ENCODE measurements around the gene ASPHD2.
A peak's percentile ranks its signal among the peaks of the same experiment; 100 is the strongest.
"Not testable (repeated sequence)": the region's sequence is repeated elsewhere in the genome, so short reads cannot be mapped to it uniquely, and the experiment has no call there.

Gene ASPHD2, protein sequence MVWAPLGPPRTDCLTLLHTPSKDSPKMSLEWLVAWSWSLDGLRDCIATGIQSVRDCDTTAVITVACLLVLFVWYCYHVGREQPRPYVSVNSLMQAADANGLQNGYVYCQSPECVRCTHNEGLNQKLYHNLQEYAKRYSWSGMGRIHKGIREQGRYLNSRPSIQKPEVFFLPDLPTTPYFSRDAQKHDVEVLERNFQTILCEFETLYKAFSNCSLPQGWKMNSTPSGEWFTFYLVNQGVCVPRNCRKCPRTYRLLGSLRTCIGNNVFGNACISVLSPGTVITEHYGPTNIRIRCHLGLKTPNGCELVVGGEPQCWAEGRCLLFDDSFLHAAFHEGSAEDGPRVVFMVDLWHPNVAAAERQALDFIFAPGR

DNA sequence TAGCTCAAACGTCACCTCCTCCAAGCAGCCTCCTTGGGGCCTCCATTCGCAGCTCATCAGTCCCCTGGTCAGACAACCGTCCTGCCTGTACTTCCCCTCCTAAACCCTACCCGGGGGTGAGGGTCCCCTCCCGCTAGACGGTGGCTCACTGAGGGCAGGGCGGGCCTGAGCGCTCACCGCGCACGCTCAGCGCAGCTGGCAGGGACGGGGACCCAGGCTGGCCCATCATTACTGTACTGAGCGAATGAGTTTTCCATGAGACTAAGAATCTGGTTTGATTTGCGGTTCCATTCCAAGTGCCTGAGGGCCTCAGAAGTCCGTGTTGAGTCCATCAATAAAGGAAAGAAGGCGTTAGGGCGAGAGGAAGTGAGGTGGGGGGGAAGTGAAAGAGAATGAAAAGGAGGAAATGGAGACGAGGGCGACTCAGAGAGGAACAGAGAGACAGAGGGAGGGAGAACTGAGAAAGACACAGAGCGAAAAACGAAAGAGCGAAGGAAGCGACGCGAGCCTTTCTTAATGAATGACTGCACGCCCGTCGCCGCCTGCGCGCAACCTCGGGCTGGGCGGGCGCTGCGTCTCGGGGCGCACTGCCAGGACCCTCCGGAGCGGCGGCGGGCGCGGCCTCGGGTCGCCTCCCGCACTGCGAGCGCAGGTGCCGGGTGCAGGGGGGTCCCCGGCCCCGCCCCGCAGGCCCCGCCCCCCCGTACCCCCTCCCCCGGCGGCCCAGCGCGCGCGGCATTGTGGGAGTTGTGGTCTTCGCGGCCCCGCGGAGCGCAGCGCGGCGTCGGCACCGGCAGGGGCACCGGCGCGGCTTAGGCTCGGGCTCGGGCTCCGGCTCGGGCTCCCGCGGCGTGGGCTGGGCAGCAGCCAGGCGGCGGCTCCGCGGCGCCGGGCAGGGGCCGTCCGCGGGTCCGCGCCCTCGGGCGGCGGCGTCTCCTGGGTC is at the start of gene ASPHD2:
Gene ASPHD2, plus strand, starts transcription at position 746 of the 943 bp plus-strand sequence. CDS start 4,356 bp downstream, outside the sequence.
- DNase-seq, result peak in 9 of 10 donors; percentile 46 to 95 (median 62)
- intact Hi-C loops (cut with DNase I), result no loop called here

DNA sequence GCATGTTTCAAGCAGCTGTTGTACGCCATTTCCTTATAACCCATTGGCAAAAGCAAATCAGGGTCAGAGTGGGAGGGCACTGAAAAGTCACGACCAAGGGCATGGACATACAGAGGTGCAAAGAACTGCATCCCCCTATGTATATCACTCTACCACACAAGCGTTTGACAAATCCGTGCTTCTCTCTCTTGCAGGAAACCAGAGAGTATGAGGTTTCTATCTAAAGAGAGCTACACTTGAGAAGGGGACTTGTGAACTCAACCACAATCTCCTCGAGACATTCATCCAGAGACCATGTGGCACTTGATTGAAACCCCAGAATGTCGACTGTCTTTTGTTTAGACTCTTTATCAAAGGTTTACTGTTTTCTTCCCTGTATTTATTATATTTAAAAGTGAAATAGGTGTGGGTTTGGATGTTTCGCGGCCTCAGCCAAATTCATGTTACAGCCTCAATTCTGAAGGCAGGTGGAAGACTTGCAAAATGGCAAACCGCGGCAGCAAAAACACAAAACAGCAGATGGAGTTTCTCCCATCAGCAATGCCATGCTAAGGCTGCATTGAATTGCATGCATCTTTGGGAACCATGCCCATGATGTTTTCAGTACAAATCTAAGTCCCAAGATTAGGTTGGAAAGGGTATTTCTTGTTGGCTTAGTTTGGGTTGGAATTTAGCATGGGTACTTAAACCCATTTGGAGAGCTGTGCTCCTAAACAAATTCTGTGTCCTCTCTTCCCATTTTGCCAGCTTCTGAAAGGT is 48.8 kb upstream of the ASPHD2 start:
- intact Hi-C loops (cut with DNase I), result no loop called here
- no peak for DNase-seq

DNA sequence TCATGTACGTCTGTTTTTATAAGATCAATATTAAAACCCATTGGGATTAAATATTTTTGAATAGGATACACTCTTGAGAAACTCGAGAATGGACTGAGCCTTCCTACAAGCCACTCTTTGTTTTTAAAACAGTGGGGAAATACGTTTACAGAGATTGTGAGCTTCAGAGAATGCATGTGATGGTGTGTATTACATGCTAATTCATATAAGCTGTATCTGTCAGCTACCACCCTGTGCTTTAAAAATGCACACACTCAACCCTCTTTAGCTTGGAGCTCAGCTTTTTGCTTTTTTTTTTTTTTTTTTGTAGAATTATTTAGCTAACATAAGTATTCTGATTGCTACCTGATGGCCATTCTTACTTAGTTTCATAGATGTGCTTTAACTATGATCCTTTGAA is 46.3 kb upstream of the ASPHD2 start:
- intact Hi-C loops (cut with DNase I), result no loop called here

DNA sequence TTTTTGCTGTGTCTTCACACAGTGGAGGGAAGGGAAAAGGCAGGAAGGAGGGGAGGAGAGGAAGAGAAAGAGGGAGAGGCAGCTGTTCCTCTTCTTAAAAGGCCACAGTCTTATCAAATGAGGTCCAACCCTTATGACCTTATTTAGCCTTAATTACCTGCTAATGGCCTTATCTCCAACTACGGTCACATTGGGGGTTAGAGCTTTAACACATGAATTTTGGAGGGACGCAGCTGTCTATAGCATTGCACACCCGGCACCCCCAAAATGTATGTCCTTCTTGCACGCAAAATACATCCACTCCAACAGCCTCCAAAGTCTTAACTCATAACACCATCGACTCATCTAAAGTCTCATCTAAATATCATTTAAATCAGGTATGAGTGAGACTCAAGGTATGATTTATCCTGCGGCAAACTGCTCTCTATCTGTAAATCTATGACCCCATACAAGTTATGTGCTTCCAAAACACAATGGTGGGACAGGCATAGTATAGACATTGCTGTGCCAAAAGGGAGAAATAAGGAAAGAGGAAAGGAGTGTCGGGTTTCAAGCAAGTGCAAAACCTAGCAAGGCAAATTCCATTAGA is 45.0 kb upstream of the ASPHD2 start:
- no peak for DNase-seq
- intact Hi-C loops (cut with DNase I), result no loop called here

More for the DNA sequence above, 46.3 kb upstream of the ASPHD2 start:
- no peak for DNase-seq

DNA sequence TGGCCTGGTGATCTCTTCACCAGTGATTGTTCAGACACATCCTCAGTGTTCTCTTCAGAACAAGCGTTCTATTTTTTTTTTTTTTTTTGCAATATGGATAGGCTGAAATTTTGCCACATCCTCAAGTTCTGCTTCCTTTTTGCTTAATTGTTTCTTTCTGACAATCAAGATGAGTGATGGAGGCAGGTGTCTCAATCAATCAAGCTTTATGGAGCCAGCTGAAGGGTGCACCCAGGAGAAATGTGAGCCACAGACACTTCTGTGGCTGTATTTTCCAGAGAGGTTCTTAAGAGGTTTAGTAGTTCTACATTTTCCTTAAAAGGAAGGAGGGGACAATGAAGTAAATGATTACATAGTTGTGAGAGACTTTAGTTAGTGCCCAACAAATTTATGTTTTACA is 43.9 kb upstream of the ASPHD2 start:
- no peak for DNase-seq
- intact Hi-C loops (cut with DNase I), result no loop called here

DNA sequence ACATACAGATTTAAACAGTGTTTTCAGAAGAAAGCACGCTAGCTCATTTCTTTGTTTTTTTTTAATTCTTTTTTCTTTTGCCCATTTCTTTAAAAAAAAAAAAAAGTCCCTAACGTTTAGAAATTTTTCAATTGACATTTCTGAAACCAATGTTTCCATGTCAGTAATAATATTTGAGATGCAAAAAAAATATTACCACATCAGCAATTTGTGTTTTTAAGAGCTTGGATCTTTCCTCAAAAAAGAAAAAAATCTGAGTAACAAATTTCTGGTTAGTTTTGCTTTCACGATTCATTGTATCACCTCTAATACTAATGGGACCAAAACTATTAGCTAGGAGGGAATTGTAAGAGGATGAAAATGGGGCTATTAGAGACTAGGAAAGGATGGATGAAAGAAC is 39.9 kb upstream of the ASPHD2 start:
- DNase-seq, result no peak
- intact Hi-C loops (cut with DNase I), result no loop called here

DNA sequence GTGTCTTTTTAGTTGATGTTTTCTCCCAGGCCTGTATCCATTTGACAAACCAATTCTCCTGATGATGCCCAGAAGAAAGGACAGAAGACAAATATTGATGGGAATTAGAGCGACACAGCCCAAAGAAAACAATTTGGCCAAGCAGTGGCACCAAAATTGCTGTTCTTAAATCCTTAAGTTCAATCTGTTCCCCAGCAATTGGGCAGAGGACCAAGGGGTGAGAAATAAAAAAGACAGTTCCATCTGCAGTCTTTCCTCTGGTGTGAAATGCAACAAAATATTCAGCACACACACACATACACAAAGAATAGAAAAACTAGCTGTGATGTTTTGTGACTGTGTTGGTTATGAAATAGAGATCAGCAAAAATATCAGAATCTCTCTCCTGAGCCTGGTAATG is 38.0 kb upstream of the ASPHD2 start:
- DNase-seq, result no peak
- intact Hi-C loops (cut with DNase I), result no loop called here

DNA sequence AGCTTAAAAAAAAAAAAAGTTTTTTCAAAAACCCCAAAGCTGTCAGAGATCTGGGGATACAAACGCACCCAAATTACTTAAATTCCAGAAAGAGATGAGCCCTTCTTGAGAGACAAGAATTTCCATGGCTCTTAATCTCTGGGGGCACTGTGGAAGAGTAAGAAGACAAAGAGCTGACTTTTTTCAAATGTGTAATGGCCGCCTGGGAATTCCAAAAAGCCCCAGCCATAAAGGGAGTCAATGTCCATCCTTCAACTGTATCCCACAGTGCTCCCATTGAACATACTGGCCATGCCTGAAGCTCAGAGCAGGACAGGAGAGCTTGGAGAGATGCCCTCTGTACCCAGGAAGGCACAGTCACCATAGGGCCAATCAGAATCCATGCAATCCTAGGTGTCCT is 37.4 kb upstream of the ASPHD2 start:
- intact Hi-C loops (cut with DNase I), result no loop called here

DNA sequence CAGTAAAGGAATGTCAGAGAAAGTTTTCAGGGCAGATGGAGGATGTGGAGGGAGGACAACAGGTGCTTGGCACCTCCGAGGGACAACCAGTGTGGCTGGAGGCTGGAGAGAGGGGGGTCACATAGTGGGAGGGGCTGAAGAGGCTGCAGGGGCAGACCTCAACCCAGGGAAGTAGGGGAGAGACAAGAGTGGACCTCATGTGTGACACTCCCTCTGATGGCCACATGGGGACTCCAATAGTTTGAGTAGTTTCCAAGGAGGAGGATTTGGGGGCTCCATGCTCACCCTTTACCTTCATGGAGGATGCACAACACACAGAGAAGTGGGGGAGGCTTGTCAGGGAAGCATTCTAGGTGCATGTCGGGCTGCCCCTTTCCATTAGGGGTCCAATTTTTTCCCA is 35.1 kb upstream of the ASPHD2 start:
- DNase-seq, result no peak
- intact Hi-C loops (cut with DNase I), result no loop called here

More for the DNA sequence above, 37.4 kb upstream of the ASPHD2 start:
- no peak for DNase-seq

DNA sequence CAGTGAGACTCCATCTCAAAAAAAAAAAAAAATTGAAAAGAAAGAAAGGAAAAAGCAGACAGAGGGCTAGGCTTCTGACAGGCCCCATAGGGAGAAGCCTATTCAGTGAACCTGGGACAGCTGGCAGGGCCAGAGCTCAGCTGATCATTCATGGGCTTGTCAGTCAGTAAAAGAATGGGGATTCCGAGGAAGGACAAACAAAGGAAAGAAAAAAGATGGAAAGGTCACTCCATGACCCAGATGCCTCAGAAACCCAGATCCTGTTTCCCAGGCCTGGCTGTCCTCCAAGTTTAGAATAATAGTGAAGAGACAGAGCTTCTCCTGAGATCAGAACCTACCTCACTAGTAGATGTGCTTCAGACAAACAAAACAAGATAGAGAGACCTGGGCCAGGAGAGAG is 34.3 kb upstream of the ASPHD2 start:
- no peak for DNase-seq
- intact Hi-C loops (cut with DNase I), result no loop called here

DNA sequence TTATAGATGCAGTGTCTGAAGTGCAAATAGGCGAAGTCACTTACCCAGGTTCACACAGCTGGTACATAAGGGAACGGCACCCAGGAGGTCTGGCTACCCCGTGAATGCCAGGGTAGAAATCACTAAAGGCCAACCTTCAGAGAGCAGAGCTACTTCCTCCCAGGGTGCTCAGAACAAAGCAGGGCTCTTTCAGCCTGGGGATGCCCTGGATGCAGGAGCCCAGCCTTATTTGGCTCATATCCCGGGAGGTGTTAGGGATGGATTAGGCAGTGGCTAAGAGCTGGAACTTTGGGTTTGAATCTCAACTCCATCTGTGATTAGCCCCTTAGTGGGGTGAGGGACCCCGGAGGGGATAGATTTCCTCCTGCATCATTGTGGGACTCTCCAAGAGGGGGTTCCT is 33.1 kb upstream of the ASPHD2 start:
- no peak for DNase-seq
- intact Hi-C loops (cut with DNase I), result no loop called here

DNA sequence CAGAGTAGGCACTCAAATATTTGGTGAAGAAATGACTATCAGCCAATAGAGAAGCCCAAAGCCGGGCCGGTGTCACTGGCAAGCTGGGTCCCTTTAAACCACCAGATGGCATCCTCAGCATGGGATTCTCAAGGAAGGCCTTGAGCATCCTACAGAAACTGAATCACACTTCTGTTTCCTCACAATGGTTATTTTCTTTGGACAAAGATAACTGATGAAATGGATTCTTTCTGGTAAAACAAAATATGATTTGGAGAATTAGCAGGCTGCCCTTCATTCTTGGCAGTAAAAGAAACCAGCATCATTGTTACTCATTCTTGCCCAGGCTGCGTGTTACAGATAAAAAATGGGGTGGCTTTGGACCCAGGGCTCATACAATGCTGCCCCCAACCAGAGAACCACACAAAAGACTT is 30.3 kb upstream of the ASPHD2 start:
- intact Hi-C loops (cut with DNase I), result loop anchor here (1.0 kb wide), 1 partner anchor 63 kb away; no protein-coding TSS in a partner anchor
- peak; percentile 33 to 94 (median 67) for DNase-seq

DNA sequence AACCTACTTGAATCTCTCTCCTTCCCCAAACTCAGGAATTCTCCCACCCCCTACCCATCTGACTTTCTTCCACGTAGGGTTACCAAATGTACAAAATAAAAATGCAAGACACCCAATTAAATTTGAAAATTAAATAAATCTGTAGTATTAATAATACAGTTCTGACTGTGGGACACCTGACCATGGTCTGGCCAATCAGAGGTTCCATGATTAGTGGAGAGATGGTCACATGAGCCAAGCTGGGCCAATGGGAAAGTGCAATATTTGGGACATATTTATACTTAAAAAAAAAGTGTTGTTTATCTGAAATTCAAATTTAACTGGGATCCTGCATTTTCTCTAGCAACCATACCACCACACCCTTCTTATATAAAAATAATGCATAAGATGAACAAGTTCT is 29.8 kb upstream of the ASPHD2 start:
- DNase-seq, result no peak
- intact Hi-C loops (cut with DNase I), result no loop called here

DNA sequence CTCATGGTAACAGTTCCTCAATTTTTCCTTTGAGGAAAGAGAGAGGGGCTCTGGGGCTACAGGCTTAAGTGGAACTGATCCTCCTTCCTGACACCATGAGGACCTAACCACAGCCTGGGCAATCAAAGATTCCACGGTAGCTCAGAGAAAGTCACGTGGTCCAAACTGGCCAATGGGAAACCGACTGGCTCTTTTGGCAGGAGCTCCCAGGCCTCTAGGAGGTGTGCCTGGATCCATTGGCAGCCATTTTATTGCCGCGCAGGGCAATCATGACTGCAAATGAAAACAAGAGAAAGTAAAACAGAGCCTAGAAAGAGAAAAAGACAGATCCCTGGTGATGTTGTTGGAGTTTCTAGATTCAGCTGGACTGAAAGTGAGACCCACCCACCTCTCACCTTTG is 27.3 kb upstream of the ASPHD2 start:
- intact Hi-C loops (cut with DNase I), result no loop called here
- DNase-seq, result no peak

DNA sequence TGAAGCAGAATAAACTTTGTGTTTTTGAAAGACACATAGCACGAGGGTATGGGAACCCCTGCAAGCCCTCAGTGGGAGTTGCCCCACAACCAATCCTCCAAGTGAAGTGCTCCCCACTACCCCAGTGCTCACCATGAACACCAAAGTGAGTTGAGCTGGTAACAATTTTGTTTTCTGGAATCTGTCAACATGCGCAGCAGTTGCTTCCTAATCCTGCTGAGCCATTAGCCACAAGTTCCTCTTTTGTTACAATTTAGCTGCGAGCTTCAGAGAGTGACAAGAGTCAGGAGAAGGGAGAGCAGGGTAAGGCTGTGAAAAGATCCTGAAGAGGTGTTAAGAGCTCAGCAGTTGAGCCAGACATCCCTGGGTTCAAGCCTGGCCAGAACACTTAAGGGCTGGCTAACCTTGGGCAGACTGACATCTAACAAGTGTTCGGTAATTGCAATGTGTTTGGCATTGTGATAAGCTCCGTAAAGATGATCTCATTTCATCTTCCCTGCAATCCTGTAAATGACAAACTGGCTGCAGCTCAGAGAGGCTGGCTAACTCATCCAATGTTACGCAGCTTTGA is 24.1 kb upstream of the ASPHD2 start:
- intact Hi-C loops (cut with DNase I), result no loop called here
- no peak for DNase-seq

DNA sequence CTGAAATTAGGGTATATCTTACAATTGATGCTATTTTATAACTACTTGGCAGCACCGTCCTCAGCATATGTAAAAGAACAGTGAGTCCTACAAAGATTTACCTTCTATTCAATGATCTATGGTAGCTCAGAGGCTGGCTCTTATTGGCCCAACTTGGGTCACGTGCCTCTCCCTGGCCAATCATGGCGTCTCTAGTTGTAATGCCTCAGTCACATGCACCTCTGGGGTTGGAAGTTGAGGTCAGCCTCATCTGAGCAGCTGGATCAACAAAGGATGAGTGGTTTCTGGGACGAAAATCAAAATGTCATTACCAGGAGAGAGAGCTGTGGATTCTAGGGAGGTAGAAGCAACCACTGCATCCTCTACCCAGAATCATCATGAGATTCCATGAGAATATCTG is 22.9 kb upstream of the ASPHD2 start:
- intact Hi-C loops (cut with DNase I), result no loop called here
- no peak for DNase-seq

DNA sequence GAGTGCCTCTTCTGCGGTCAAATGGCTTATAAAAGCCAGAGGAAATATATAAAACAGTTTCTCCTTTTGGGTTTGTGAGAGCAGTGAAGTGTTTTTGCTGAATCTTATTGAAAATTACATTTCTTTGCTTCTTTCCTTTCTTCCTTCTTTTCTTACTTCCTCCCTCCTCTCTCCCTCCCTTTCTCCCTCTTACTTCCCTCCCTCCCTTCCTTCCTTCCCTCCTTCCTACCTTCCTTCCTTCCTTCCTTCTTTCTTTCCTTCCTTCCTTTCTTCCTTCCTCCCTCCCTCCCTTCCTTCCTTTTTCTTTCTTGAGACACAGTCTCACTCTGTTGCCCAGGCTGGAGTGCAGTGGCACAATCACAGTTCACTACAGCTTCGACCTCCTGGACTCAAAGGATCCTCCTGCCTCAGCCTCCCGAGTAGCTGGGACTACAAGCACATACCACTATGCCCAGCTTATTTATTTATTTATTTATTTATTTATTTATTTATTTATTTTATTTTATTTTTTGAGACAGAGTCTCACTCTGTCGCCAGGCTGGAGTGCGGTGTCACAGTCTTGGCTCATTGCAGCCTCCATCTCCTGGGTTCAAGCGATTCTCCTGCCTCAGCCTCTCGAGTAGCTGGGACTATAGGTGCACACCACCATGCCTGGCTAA is 20.4 kb upstream of the ASPHD2 start:
- intact Hi-C loops (cut with DNase I); DNase-seq: not testable (repeated sequence)

DNA sequence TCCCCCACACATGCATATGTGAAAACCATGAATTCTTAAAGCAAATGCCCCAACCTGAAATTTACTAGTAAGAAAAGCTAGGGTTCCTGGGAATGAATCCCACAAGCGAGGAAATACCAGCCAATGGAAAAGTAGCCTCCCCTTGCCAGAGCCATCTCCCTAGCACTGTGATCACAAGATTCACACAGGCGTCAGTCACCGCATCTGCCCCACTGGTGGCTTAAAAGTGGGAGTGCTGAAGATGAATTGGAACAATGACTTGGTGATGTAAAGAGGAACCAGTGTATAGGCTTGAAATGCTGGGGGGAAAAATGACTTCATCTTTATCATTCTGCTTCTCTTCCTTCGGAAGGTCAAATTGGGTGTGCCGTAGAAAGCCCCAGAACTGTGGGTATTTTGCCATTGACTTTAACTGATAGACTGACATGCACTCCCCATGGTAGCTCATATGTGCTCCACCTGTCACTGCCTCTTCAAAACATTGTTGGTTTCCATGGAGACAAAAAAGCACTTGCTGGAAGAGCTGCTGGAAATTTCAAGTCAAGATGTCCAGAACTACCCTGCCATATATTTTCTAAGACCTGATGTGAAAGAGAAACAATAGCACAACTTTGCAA is 19.2 kb upstream of the ASPHD2 start:
- peak in 4 of 10 donors; percentile 37 to 92 (median 59) for DNase-seq
- intact Hi-C loops (cut with DNase I), result no loop called here

DNA sequence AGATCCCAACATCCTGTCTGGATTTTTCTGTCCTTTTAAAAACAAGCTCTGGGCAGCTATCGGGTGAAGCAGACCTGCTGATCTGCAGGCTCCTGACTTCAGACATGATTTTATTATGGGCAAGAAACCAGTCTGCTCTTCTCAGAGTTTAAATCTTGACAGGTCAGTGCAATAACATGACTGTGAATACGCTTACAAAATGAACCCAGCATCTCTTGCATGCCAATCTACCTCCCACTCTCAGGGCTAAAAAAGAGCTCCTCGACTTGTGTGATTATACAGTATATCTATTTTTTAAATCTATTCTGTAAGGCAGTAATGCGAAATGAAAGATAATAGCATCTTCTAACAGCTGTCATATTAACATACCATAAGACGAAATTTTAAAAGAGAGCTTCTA is 18.7 kb upstream of the ASPHD2 start:
- DNase-seq, result no peak
- intact Hi-C loops (cut with DNase I), result no loop called here

Measured in posterior cingulate gyrus (tissue), 11 donors.